ENCODE results near the gene SLC6A9.

SLC6A9 gene

DNA sequence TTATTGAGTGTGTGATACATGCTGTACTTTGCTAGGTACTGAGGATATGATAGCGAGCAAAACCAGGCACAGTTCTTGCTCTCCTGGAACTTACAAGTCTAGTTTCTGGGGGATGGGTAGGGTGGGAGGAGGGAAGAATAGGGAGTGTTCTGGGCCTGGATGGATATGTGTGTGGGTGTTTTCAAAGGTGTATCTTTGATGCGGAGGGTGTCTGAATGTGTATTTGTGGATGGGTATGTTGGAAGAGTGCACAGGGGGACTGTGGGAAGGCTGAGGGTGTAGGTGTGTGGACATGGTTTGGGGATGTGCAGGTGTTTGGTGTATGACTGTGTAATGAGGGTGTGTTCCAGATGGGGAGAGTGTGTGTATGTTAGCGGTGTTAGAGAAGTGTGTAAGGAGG is 65.9 kb downstream of the SLC6A9 start:
- no peak for DNase-seq

DNA sequence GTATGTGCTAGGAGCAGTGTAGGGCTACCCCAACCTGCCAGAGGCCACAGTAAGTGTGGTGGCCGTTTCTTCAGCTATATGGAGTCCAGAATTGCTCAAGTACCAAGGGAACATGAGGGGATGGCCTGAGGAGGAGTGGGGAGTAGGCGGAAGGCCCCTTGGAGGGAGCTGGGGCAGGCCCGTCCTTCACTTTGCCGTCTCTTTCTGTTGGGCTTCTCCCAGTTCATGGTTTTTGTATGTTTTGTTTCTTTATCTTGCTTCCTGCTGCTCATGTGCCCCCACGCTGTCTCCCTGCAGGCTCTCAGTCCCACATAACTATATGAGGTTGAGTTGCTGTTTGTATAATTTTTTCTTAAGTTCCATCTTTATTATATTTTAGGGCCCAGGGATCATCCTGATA is 67.4 kb downstream of the SLC6A9 start:
- no peak for DNase-seq

GRCh38 chr1:43963006-43963405 is 68.3 kb downstream of the SLC6A9 start:
- peak; percentile 56 for DNase-seq

- no peak for DNase-seq
These were observed 68.9 kb downstream of the SLC6A9 start for GRCh38 chr1:43962324-43962723.

DNA sequence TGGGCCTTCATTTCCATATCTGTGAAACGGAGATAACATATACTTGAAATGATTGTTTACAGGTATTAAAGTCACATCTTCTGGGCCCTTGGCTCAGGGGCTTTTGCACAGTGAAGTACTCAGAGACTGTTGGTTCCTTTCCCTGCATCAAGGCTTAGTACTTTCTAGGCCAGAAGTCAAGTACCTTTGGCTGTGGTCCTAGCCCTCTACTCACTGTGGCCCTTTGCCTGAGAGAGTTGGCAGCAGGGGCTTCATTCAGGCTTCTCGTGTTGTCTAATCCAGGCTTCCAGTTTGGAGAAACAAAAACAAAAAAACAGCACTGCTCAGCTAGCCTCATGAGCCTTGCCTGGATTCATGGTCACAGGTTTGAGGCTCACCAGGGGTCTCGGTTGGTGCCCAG is 69.6 kb downstream of the SLC6A9 start:
- DNase-seq: no peak

- no peak for DNase-seq
These were observed 70.5 kb downstream of the SLC6A9 start for GRCh38 chr1:43960798-43961197.

GRCh38 chr1:43958351-43959255 is 72.7 kb downstream of the SLC6A9 start:
- DNase-seq: no peak

DNA sequence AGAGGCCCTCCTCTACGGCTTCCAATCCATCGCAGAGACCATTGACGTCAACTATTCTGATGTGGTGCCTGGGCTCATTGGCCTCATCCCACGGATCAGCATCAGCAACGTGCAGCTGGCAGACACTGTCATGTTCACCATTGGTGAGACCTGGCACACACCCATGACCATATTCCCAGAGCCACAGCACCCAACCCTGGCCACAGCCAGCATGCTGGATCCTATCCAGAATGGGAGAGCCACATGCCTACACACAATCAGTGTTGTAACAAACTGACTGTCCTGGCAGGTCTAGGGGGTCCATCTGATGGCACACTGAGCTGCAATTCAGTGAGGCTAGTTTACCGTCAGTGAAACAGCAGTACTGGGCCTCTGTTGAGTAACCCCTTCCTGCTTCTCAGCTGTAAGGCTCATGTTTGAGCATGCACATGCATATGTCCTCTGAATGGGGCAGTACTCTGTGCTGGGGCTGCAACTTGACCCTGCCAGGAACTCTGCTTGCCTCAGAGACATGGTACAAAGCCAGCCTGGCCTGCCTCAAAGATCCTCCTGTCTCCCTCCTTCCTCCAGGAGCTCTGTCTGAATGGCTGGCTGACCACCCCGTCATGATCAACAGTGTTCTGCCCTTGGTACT is 73.7 kb downstream of the SLC6A9 start:
- DNase-seq: no peak

DNA sequence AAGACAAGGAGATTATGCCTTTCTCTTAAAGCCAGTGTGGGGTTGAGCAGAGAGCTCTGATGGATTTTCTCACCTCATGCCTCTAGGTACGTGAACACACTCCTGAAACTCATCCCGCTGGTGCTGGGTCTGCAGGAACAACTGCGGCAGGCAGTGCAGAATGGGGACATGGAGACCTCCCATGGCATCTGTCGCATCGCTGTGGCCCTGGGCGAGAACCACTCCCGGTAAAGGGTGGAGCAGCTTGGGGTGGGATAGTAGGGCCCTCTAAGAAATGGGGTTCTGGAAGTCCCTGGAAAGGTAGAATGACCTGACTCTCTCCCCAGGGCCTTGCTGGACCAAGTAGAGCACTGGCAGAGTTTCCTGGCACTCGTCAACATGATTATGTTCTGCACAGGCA is 75.0 kb downstream of the SLC6A9 start:
- no peak for DNase-seq

GRCh38 chr1:43954036-43954435 is 77.2 kb downstream of the SLC6A9 start:
- DNase-seq: no peak

DNA sequence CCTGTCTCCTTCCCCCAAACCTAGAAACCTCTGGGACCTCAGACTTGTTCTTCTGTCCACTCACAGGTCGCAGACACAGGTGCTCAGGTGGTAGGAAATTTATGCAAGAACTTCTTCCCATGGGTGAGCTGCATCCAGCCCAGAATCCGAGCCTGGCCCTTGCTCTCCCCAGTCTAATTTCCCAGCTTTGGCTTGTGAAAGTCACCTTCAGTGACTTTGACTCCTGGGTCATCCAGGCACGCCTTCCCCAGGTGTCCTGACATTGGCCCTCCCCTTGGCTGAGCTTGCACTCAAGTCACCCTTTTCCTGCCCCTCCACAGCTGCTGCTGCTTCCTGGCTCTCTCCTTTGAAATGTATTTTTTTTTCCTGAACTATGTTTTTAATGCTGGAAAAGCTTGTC is 77.9 kb downstream of the SLC6A9 start:
- no peak for DNase-seq

GRCh38 chr1:43952731-43953346 is 78.4 kb downstream of the SLC6A9 start:
- DNase-seq: no peak

- DNase-seq: no peak
These were observed 80.0 kb downstream of the SLC6A9 start for GRCh38 chr1:43951021-43951985.

DNA sequence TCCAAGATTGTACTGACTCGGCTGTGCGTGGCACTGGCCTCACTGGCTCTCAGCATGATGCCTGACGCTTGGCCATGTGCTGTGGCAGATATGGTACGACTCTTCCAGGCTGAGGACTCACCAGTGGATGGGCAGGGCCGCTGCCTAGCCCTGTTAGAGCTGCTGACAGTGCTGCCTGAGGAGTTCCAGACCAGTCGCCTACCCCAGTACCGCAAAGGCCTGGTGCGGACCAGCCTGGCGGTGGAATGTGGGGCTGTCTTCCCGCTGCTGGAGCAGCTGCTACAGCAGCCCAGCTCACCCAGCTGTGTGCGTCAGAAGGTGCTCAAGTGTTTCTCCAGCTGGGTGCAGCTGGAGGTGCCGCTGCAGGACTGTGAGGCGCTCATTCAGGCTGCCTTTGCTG is 81.6 kb downstream of the SLC6A9 start:
- DNase-seq: no peak

GRCh38 chr1:43947874-43948437 is 83.3 kb downstream of the SLC6A9 start:
- no peak for DNase-seq

- no peak for DNase-seq
These were observed 84.0 kb downstream of the SLC6A9 start for GRCh38 chr1:43947061-43947873.

Measured in MV-4-11 (cell line).